Stimulated activated CD8-positive, alpha-beta memory T cell treated with anti-CD3 and anti-CD28 coated beads, Interleukin-12 subunit alpha, Interleukin-12 subunit beta, amount 100 ng/mL, for 24 hours (primary cell): ENCODE data around the gene PSMB8.
A peak's percentile ranks its signal among the peaks of the same experiment; 100 is the strongest.

Experiments used
- DNase-seq: peaks from one replicate; pipeline ENCODE4 v3.0.0-alpha.2; 2020; ENCODE audit errors: extremely low read depth

PSMB8 gene

DNA sequence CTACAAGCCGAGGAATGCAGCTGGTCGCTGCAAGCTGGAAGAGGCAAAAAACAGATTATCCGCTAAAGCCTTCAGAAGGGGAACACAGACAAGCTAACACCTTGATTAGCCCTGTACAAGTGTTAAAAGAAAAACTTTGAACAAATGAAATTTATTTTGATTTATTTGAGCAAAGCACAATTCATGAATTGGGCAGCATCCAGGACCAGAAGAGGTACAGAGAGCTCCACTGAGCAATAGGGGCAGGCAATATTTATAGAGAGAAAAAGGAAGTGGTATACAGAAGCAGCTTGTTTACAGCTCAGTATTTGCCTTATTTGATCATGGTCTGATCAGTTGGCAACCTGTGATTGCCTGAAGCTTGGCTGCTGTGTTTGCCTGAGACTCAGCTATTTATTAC, 44.7 kb downstream of the PSMB8 start:
- no peak for DNase-seq

DNA sequence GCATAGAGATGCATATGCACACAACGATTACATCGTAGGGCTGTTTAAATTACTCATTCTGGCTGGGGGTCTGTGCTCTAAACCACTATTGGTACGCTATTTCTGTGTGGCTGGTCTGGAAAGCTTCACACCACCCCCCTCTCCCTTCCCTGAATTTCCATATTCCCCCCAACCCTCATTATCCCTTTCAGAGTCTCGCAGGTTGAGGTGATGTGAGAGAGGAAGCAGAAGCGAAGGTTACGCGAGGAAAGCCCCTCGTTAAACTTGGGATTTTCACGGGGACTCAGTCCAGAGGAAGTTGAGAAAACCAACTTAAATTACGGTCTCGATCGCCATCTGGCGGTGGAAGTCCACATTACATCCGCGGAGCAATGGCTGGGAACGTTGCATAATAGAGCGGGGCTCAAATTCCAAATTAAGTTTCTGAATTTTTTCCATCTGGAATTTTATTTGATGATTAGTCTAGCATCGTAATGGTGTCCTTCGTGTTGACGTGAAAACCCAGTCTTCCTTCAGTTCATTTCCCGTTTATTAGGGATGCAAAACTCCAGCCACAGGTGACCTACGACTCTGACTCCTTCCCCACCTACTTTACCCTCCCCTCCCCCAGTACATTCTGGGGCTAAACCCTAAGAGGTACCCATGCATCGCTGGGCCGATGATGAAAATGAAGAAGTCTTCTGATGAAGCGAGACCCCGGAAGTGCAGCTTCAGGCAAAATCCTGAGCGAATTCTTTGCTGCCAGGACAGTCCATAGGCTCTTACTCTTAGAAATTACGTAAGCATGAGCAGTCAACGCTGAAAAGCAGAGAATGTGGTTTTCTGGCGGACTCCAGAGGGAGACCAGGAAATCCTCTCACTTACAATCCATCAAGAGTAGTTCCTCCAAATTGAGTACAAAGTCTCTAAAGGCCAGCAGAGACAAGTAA, 46.7 kb downstream of the PSMB8 start:
- peak; percentile 26 for DNase-seq

- no peak for DNase-seq
Observed at GRCh38 chr6:32794510-32794909, 49.3 kb downstream of the PSMB8 start.

DNA sequence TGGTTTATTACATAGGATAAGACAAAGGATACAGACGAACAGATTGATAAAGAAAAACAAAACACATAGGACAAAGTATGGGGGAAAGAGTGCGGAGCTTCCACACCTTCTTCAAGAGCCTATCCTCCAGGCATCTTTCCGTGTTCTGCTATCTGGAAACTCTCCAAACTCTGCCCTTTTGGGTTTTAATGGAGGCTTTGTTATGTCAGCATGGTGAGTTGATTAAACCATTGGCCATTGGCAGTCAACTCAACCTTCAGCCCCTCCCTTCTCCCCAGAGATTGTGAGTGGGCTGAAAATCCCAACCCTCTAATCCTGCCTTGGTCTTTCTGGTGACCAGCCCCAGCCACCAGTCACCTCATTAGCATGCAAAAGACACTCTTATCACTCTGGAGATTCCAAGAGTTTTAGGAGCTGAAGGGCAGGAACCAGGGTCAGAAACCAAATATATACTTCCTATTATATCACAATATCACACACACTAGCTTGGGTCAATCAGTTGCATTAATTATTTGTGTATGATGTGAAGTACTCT, 50.9 kb downstream of the PSMB8 start:
- no peak for DNase-seq
